Panc1 (cell line): ENCODE measurements around the gene NAT9. TPM values are rescaled to one million over a fixed set of nuclear protein-coding genes. Genes with fewer than 3 reads are reported as not detected.

Source experiments
- ATAC-seq: fragments of 200-7000 bp; cut with Tn5 transposase; 2 replicates; pipeline ENCODE4 v1.9.1; 2020; ENCODE audit warnings: mild to moderate bottlenecking, moderate library complexity
- BruUV-seq: library from RNA; stranded (reverse); fragments of 400-500 nt; replicated peaks from 2 replicates; lab custom pipeline; 2021; lab: Mats Ljungman, UMichigan
- CTCF ChIA-PET: fragments of 300-600 bp; sonication (Branson Sonifier 250); formaldehyde crosslinking; loops from one replicate; lab custom pipeline; 2022; ENCODE audit warnings: antibody characterized with exemption; lab: Charles Lee
- POLR2A ChIA-PET: fragments of 300-600 bp; sonication (Branson Sonifier 250); formaldehyde crosslinking; loops from one replicate; lab custom pipeline; 2022; ENCODE audit warnings: antibody characterized with exemption; lab: Charles Lee
- DNase-seq: peaks from one replicate; pipeline ENCODE4 v3.0.0-alpha.2; 2010; ENCODE audit warnings: low read depth, low spot score
- H3K27ac ChIP-seq: 2 replicates; pipeline ENCODE4 v1.5.1; 2011; ENCODE audit warnings: mild to moderate bottlenecking, low read length, inconsistent platforms
- H3K27me3 ChIP-seq: fragments of 200-500 bp; sonication (Bioruptor generic); 2 replicates; pipeline ENCODE4 v1.6.0; 2014; ENCODE audit warnings: low read length, inconsistent platforms; ENCODE audit not compliant: control insufficient read depth, insufficient read depth
- H3K36me3 ChIP-seq: fragments of 200-500 bp; sonication (Bioruptor generic); 2 replicates; pipeline ENCODE4 v1.5.1; 2014; ENCODE audit warnings: inconsistent platforms, mild to moderate bottlenecking, low read length, moderate library complexity; ENCODE audit not compliant: control insufficient read depth, insufficient read depth
- H3K4me1 ChIP-seq: 2 replicates; pipeline ENCODE4 v1.5.1; 2011; ENCODE audit warnings: inconsistent platforms, mild to moderate bottlenecking, low read length, moderate library complexity; ENCODE audit not compliant: control insufficient read depth, insufficient read depth
- H3K4me3 ChIP-seq, 2 experiments: 2 replicates each; pipeline ENCODE4 v1.5.1; 2011 to 2012; ENCODE audit warnings: low read depth in 2 of 2, low read length in 2 of 2, mild to moderate bottlenecking in 2 of 2, inconsistent platforms in 1 of 2, moderate library complexity in 1 of 2
- H3K9me3 ChIP-seq: fragments of 200-500 bp; sonication (Bioruptor generic); 2 replicates; pipeline ENCODE4 v1.5.1; 2014; ENCODE audit warnings: low read depth, mild to moderate bottlenecking, inconsistent platforms, low read length, moderate library complexity; ENCODE audit not compliant: control insufficient read depth, insufficient read depth
- CTCF ChIP-seq: fragments of 450-650 bp; IDR thresholded peaks from 2 replicates; pipeline ENCODE4 v1.5.1; 2017; ENCODE audit warnings: mild to moderate bottlenecking
- POLR2AphosphoS5 ChIP-seq: IDR thresholded peaks from 2 replicates; pipeline ENCODE4 v1.6.1; 2012; ENCODE audit warnings: mild to moderate bottlenecking, low read depth, low read length, moderate library complexity
- REST ChIP-seq, 2 experiments: IDR thresholded peaks; 2 replicates each; pipeline ENCODE4 v1.6.1; 2011 to 2012; ENCODE audit warnings: low read depth in 2 of 2, control low read depth in 1 of 2, low read length in 1 of 2, mild to moderate bottlenecking in 1 of 2, moderate library complexity in 1 of 2; ENCODE audit not compliant: insufficient read depth in 1 of 2
- SIN3A ChIP-seq: IDR thresholded peaks from 2 replicates; pipeline ENCODE4 v1.6.1; 2012; ENCODE audit warnings: low read depth, mild to moderate bottlenecking, low read length, moderate library complexity, borderline replicate concordance; ENCODE audit not compliant: insufficient read depth
- TCF7L2 ChIP-seq: IDR thresholded peaks from 2 replicates; pipeline ENCODE4 v1.6.1; 2011; ENCODE audit warnings: mild to moderate bottlenecking, low read depth, low read length, inconsistent platforms
- in situ Hi-C: cut with HindIII; loops from 2 replicates; pipeline ENCODE4 v1.10.0; 2016; ENCODE audit warnings: low sequenced_read_pairs, low pct_unique_long_range_greater_than_20kb
- intact Hi-C: fragments of 100-400 bp; cut with micrococcal nuclease; formaldehyde crosslinking; loops from one replicate; pipeline ENCODE4 v1.10.0; 2022; ENCODE audit not compliant: unreplicated experiment
- total RNA-seq: library from RNA; stranded (reverse); gene quantifications from one replicate; pipeline ENCODE4 v1.2.1, GENCODE V29; 2021; ENCODE audit not compliant: unreplicated experiment

Gene NAT9
- total RNA-seq, 1 experiment from 2014 or later = 90.1 TPM

DNA sequence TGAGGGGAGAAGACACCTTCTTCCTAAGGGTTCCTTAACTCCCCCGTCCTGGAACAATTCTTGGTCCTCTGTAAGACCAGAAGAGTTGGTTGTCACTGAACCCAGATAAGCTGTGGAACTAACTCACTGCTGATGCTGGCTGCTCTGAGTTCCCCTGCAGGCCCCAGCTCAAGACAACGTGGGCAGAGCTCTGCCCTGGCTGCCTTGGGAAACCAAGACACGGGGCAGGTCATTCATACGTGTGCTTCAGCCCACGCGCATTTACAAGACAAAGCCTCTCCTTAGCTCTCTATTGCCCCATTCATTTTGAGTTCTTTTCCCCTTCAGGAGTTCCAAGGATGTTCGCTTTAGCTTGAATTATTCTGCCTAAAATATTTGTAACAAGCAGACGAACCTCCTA is 3.4 kb upstream of the NAT9 start:
- intact Hi-C loops = no loop called here

GRCh38 chr17:74778960-74779359 is 2.8 kb upstream of the NAT9 start:
- TF ChIP-seq REST (IDR thresholded peaks at IDR 0.05; ENCODE audit: insufficient read depth in 1 of 2, low read depth in 2 of 2, low read length in 1 of 2) (no peak), TCF7L2 (no peak), CTCF (no peak), SIN3A (no peak), POLR2AphosphoS5 (no peak)
- intact Hi-C loops (no loop called here), in situ Hi-C loops (no loop called here)
- H3K27ac ChIP-seq = no peak overlapping the region
- no TSS peak for BruUV-seq
- no peak for DNase-seq
- no peak for ATAC-seq
- H3K27me3 ChIP-seq = no peaks in the 10 kb centered on the region
- no peak overlapping the region for H3K4me3 ChIP-seq
- peaks cover 10% of the 10 kb centered on the region; the same call in 1 of the 2 replicates for H3K4me1 ChIP-seq
- CTCF ChIA-PET = no interaction called here
- H3K36me3 ChIP-seq = peaks cover 5% of the 10 kb centered on the region; the same call in 1 of the 2 replicates
- POLR2A ChIA-PET = no interaction called here
- H3K9me3 ChIP-seq = no peaks in the 10 kb centered on the region

More for the DNA sequence above, 3.4 kb upstream of the NAT9 start:
- BruUV-seq = no TSS peak
- Histone ChIP-seq H3K27ac (no peak overlapping the region), H3K4me1 (peaks cover 10% of the 10 kb centered on the region; the same call in 1 of the 2 replicates), H3K4me3 (no peak overlapping the region), H3K9me3 (no peaks in the 10 kb centered on the region), H3K36me3 (peaks cover 5% of the 10 kb centered on the region; the same call in 1 of the 2 replicates), H3K27me3 (no peaks in the 10 kb centered on the region)
- in situ Hi-C loops = no loop called here
- DNase-seq = no peak
- ATAC-seq = no peak
- CTCF ChIA-PET = no interaction called here
- TF ChIP-seq SIN3A (no peak), POLR2AphosphoS5 (no peak), REST (IDR thresholded peaks at IDR 0.05; ENCODE audit: insufficient read depth in 1 of 2, low read depth in 2 of 2, low read length in 1 of 2) (no peak), CTCF (no peak), TCF7L2 (no peak)
- POLR2A ChIA-PET = no interaction called here
